ENCODE results near the gene IL16.

Gene IL16

GRCh38 chr15:81259760-81260298 is 63.1 kb downstream of the IL16 start:
- intact Hi-C loops (cut with micrococcal nuclease): loop anchor here (10.0 kb wide), 1 partner anchor 805 kb away; no protein-coding TSS in a partner anchor
- Mint-ChIP-seq H3K36me3 (ENCODE audit: low read depth) (no peaks in the 10 kb centered on the region), H3K9me3 (no peaks in the 10 kb centered on the region), H3K27ac (no peak overlapping the region), H3K27me3 (peaks cover 24% of the 10 kb centered on the region), H3K4me1 (ENCODE audit: low read depth) (peaks cover under 1% of the 10 kb centered on the region), H3K4me3 (no peak overlapping the region)

GRCh38 chr15:81261172-81261811 is 64.6 kb downstream of the IL16 start:
- peaks cover 15% of the 10 kb centered on the region for H3K4me1 Mint-ChIP-seq (ENCODE audit: low read depth)
- H3K4me3 Mint-ChIP-seq: no peak overlapping the region
- H3K27me3 Mint-ChIP-seq: peaks cover 32% of the 10 kb centered on the region
- H3K27ac Mint-ChIP-seq: no peak overlapping the region
- intact Hi-C loops (cut with micrococcal nuclease): loop anchor here (10.0 kb wide), 1 partner anchor 806 kb away; no protein-coding TSS in a partner anchor
- no peaks in the 10 kb centered on the region for H3K36me3 Mint-ChIP-seq (ENCODE audit: low read depth)
- H3K9me3 Mint-ChIP-seq: no peaks in the 10 kb centered on the region

- Mint-ChIP-seq H3K4me1 (ENCODE audit: low read depth) (peaks cover 20% of the 10 kb centered on the region), H3K27ac (no peak overlapping the region), H3K36me3 (ENCODE audit: low read depth) (no peaks in the 10 kb centered on the region), H3K27me3 (peaks cover 32% of the 10 kb centered on the region), H3K9me3 (no peaks in the 10 kb centered on the region), H3K4me3 (no peak overlapping the region)
- intact Hi-C loops (cut with micrococcal nuclease): loop anchor here (10.0 kb wide), 1 partner anchor 809 kb away; no protein-coding TSS in a partner anchor
These were observed 66.8 kb downstream of the IL16 start for GRCh38 chr15:81263477-81263876.

GRCh38 chr15:81264072-81264857 is 67.6 kb downstream of the IL16 start:
- intact Hi-C loops (cut with micrococcal nuclease): loop anchor here (10.0 kb wide), 1 partner anchor 809 kb away; no protein-coding TSS in a partner anchor
- Mint-ChIP-seq H3K9me3 (no peaks in the 10 kb centered on the region), H3K27ac (no peak overlapping the region), H3K27me3 (peaks cover 28% of the 10 kb centered on the region), H3K4me3 (no peak overlapping the region), H3K36me3 (ENCODE audit: low read depth) (no peaks in the 10 kb centered on the region), H3K4me1 (ENCODE audit: low read depth) (peaks cover 27% of the 10 kb centered on the region)

GRCh38 chr15:81265256-81265943 is 68.7 kb downstream of the IL16 start:
- intact Hi-C loops (cut with micrococcal nuclease): loop anchor here (5.0 to 10.0 kb wide), 2 partner anchors 263 to 811 kb away; partner anchors contain the start of gene TLNRD1
- Mint-ChIP-seq H3K9me3 (no peaks in the 10 kb centered on the region), H3K4me3 (no peak overlapping the region), H3K4me1 (ENCODE audit: low read depth) (peaks cover 31% of the 10 kb centered on the region), H3K27ac (no peak overlapping the region), H3K36me3 (ENCODE audit: low read depth) (no peaks in the 10 kb centered on the region), H3K27me3 (peaks cover 25% of the 10 kb centered on the region)

- Mint-ChIP-seq H3K27ac (no peak overlapping the region), H3K9me3 (no peaks in the 10 kb centered on the region), H3K4me3 (no peak overlapping the region), H3K27me3 (peaks cover 25% of the 10 kb centered on the region), H3K36me3 (ENCODE audit: low read depth) (no peaks in the 10 kb centered on the region), H3K4me1 (ENCODE audit: low read depth) (peaks cover 31% of the 10 kb centered on the region)
- intact Hi-C loops (cut with micrococcal nuclease): loop anchor here (1.0 to 10.0 kb wide), 5 partner anchors 111 to 811 kb away; partner anchors contain the start of gene TLNRD1
These were observed 69.5 kb downstream of the IL16 start for GRCh38 chr15:81265944-81266775.

GRCh38 chr15:81268340-81268739 is 71.7 kb downstream of the IL16 start:
- Mint-ChIP-seq H3K4me1 (ENCODE audit: low read depth) (peaks cover 31% of the 10 kb centered on the region), H3K27me3 (peaks cover 29% of the 10 kb centered on the region), H3K9me3 (no peaks in the 10 kb centered on the region), H3K36me3 (ENCODE audit: low read depth) (no peaks in the 10 kb centered on the region), H3K4me3 (no peak overlapping the region), H3K27ac (no peak overlapping the region)
- intact Hi-C loops (cut with micrococcal nuclease): loop anchor here (5.0 to 10.0 kb wide), 2 partner anchors 266 to 814 kb away; partner anchors contain the start of gene TLNRD1

- no peaks in the 10 kb centered on the region for H3K36me3 Mint-ChIP-seq (ENCODE audit: low read depth)
- peaks cover 26% of the 10 kb centered on the region for H3K27me3 Mint-ChIP-seq
- peak overlapping the region; percentile 64 for H3K27ac Mint-ChIP-seq
- H3K4me1 Mint-ChIP-seq (ENCODE audit: low read depth): peaks cover 31% of the 10 kb centered on the region
- H3K9me3 Mint-ChIP-seq: no peaks in the 10 kb centered on the region
- intact Hi-C loops (cut with micrococcal nuclease): loop anchor here (1.0 to 10.0 kb wide), 3 partner anchors 131 to 814 kb away; partner anchors contain the start of gene TLNRD1
- no peak overlapping the region for H3K4me3 Mint-ChIP-seq
These were observed 72.4 kb downstream of the IL16 start for GRCh38 chr15:81268881-81269601.

- Mint-ChIP-seq H3K27me3 (peaks cover 16% of the 10 kb centered on the region), H3K27ac (no peak overlapping the region), H3K9me3 (no peaks in the 10 kb centered on the region), H3K36me3 (ENCODE audit: low read depth) (no peaks in the 10 kb centered on the region), H3K4me3 (no peak overlapping the region), H3K4me1 (ENCODE audit: low read depth) (peaks cover 34% of the 10 kb centered on the region)
- intact Hi-C loops (cut with micrococcal nuclease): no loop called here
These were observed 73.5 kb downstream of the IL16 start for GRCh38 chr15:81270188-81270587.

- Mint-ChIP-seq H3K27ac (peak overlapping the region; percentile 50), H3K9me3 (no peaks in the 10 kb centered on the region), H3K36me3 (ENCODE audit: low read depth) (no peaks in the 10 kb centered on the region), H3K4me1 (ENCODE audit: low read depth) (peaks cover 29% of the 10 kb centered on the region), H3K27me3 (peaks cover 10% of the 10 kb centered on the region), H3K4me3 (no peak overlapping the region)
- intact Hi-C loops (cut with micrococcal nuclease): no loop called here
These were observed 74.3 kb downstream of the IL16 start for GRCh38 chr15:81270781-81271491.

GRCh38 chr15:81271761-81272644 is 75.3 kb downstream of the IL16 start:
- Mint-ChIP-seq H3K9me3 (peaks cover 5% of the 10 kb centered on the region), H3K27ac (peak overlapping the region; percentile 50), H3K4me3 (no peak overlapping the region), H3K36me3 (ENCODE audit: low read depth) (peaks cover 4% of the 10 kb centered on the region), H3K4me1 (ENCODE audit: low read depth) (peaks cover 20% of the 10 kb centered on the region), H3K27me3 (peaks cover 7% of the 10 kb centered on the region)
- intact Hi-C loops (cut with micrococcal nuclease): no loop called here

All from dendritic cell treated with granulocyte-macrophage colony-stimulating factor and Interleukin-4, amounts not matched to agents 40 ng/mL and 50 ng/mL, for 4 days (primary cell).